ENCODE measurements around the gene TMEM271. TPM values are rescaled to one million over a fixed set of nuclear protein-coding genes. Genes with fewer than 3 reads are reported as not detected.

TMEM271 gene
- total RNA-seq, 4 donors from 2014 or later = not detected

DNA sequence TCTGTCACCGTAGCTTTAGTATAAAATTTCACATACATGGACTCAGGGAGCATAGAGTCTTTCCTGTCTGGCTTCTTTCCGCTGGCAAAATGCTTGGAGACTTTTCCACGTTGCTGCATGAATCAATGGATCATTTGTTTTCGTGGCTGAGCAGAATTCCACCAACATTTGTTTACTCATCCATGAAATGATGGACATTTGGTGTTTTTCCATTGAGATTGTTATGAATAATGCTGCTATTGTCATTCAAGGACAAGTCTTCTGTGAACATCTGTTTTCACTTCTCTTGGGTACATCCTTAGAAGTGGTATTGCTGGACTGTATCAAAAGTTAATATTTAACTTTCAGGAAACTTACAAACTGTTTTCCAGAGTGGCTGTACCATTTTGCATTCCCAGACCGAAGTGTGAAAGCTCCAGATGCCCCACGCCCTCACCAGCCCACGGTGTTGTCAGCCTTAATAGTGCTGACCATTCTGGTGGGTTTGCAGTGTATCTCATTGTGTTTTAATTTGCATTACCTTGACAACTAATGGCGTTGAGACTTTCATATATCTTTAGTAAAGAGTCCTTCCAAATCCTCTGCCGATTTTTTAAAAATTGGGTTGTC is 5.8 kb upstream of the TMEM271 start:
- no peak overlapping the region for H3K27ac ChIP-seq
- no peak for TF ChIP-seq POLR2A (IDR thresholded peaks at IDR 0.05)
- TF ChIP-seq, protein P1, sequence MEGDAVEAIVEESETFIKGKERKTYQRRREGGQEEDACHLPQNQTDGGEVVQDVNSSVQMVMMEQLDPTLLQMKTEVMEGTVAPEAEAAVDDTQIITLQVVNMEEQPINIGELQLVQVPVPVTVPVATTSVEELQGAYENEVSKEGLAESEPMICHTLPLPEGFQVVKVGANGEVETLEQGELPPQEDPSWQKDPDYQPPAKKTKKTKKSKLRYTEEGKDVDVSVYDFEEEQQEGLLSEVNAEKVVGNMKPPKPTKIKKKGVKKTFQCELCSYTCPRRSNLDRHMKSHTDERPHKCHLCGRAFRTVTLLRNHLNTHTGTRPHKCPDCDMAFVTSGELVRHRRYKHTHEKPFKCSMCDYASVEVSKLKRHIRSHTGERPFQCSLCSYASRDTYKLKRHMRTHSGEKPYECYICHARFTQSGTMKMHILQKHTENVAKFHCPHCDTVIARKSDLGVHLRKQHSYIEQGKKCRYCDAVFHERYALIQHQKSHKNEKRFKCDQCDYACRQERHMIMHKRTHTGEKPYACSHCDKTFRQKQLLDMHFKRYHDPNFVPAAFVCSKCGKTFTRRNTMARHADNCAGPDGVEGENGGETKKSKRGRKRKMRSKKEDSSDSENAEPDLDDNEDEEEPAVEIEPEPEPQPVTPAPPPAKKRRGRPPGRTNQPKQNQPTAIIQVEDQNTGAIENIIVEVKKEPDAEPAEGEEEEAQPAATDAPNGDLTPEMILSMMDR (IDR thresholded peaks at IDR 0.05) = no peak
- no peaks in the 10 kb centered on the region for H3K36me3 ChIP-seq
- no peaks in the 10 kb centered on the region for H3K9me3 ChIP-seq
- H3K27me3 ChIP-seq = peaks cover 0 to 25% of the 10 kb centered on the region in 2 donors
- DNase-seq = no peak
- no peak overlapping the region for H3K4me3 ChIP-seq
- H3K4me1 ChIP-seq = no peaks in the 10 kb centered on the region
- intact Hi-C loops (cut with DNase I; ENCODE audit: low total_unique reads) = no loop called here

DNA sequence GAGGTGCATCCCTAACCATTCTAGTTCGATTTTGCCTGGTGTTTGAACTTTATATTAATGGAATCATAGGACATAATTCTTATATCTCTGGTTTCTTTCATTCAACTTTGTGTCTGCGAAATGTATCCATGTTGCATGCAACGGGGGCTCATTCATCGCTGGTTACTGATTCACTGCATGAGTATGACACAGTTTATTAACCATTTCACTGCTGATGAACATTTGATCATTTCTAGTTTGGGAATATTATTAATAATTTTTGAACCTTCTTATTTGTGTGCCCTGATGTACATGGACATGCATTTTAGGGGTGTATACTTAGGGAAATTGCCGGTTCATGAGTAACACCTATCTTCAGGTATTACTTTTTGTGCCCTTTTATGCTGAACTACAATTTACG is 5.1 kb upstream of the TMEM271 start:
- H3K9me3 ChIP-seq = no peaks in the 10 kb centered on the region
- H3K27me3 ChIP-seq = peaks cover 0 to 25% of the 10 kb centered on the region in 2 donors
- no peak for DNase-seq
- H3K27ac ChIP-seq = no peak overlapping the region
- intact Hi-C loops (cut with DNase I; ENCODE audit: low total_unique reads) = no loop called here
- TF ChIP-seq, protein P1 (IDR thresholded peaks at IDR 0.05) = no peak
- no peak for TF ChIP-seq POLR2A (IDR thresholded peaks at IDR 0.05)
- H3K4me3 ChIP-seq = no peak overlapping the region
- H3K36me3 ChIP-seq = no peaks in the 10 kb centered on the region
- peaks cover 0 to 3% of the 10 kb centered on the region in 2 donors for H3K4me1 ChIP-seq

DNA sequence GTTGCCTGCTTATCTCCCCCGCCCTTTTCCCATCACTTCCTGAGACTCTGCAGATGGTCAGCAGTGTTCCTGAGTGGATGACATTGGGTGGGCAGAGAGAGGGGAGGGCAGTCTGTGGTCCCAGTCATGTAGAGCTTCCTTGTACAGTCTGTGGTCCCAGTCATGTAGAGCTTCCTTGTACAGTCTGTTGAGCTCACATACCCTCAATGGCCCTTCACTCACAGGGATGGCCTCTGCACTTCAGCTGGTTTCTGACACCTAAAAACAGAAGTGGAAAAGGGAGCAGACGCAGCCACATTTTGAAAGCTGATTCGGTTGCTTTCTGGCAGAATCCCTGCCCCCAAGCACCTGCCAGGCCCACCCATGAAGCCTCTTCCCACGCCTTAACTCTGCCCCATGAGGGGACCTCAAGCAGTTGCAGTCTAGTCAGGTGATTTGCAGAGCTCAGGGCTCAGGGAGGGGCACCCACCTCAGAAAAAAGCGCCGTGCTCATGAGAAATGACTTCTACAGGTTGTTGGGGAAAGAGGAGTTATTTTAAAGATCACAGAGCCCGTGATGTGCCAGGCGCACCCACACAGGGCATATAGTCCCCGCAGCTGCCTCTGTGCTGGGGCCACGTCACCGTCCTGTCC is 3.6 kb upstream of the TMEM271 start:
- intact Hi-C loops (cut with DNase I; ENCODE audit: low total_unique reads) = no loop called here
- no peak overlapping the region for H3K4me3 ChIP-seq
- H3K27ac ChIP-seq = no peak overlapping the region
- H3K4me1 ChIP-seq = peaks cover 0 to 11% of the 10 kb centered on the region in 2 donors
- TF ChIP-seq POLR2A (IDR thresholded peaks at IDR 0.05) = no peak
- TF ChIP-seq, protein P1 (IDR thresholded peaks at IDR 0.05) = no peak
- no peaks in the 10 kb centered on the region for H3K36me3 ChIP-seq
- peaks cover 2 to 25% of the 10 kb centered on the region in 2 donors for H3K27me3 ChIP-seq
- no peaks in the 10 kb centered on the region for H3K9me3 ChIP-seq
- DNase-seq = no peak

DNA sequence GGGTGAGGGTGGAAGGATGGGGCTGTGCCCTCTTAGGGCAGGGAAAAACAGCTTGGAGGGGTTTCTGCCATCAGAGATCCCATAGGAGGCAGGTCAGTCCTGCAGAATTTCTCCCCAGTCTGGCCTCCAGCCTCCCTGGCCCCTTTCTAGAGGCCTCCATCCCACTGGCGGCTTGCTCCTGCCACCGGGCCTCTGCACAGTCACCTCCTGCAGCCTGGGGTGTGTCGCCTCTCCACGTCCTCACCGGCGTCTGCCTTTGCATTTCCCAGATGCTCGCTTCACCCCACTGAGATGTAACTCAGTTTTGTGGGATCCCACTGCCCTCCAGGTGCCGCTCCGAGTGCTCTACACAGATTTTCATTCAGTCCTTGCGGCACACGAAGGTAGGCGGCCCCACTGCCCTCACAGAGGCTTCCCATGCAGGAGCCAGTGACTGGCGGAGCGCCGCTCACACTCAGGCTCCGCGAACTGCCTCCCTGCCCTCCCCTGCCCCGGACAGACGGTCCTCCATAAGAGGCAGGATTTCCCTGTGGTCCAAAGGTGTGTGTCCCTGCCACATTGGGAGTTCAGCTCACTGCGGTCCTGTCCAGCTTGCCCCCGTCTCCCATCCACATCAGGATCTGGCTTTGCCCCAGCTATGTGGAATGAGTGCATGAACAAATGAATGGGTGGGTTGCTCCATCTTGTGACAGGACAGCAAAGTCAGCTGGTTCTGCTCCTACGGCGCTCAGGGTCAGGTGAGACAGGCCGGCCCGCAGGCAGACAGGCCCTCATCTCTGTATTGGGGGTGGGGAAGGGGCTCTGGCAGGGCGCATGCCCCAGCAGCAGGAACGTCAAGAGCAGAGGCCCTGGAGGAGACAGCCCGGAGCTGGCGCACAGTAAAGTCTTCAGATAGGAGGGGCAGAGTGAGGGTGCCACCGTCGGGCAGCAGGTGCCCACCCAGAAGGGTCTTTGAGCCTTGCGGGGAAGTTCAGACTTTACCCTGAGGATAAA is 2.7 kb upstream of the TMEM271 start:
- no peak for DNase-seq
- peaks cover 6 to 33% of the 10 kb centered on the region in 2 donors for H3K27me3 ChIP-seq
- intact Hi-C loops (cut with DNase I; ENCODE audit: low total_unique reads) = no loop called here

More for the DNA sequence above, 2.7 kb upstream of the TMEM271 start:
- Histone ChIP-seq H3K9me3 (no peaks in the 10 kb centered on the region), H3K4me3 (no peak overlapping the region), H3K27ac (no peak overlapping the region), H3K36me3 (no peaks in the 10 kb centered on the region), H3K4me1 (peaks cover 0 to 11% of the 10 kb centered on the region in 2 donors)
- TF ChIP-seq POLR2A (IDR thresholded peaks at IDR 0.05) = no peak
- TF ChIP-seq, protein P1 (IDR thresholded peaks at IDR 0.05) = no peak

Measured in uterus (tissue), 4 donors.